RWPE2 (cell line): ENCODE measurements around the gene SPACA6.

ENCODE experiments used
- ATAC-seq: fragments of 200-7000 bp; cut with Tn5 transposase; 3 replicates; pipeline ENCODE4 v1.9.1; 2021; ENCODE audit warnings: low read depth
- DNase-seq: peaks from one replicate; pipeline ENCODE4 v3.0.0-alpha.2; 2020; ENCODE audit warnings: low spot score
- H3K27ac ChIP-seq: fragments of 450-650 bp; 2 replicates; pipeline ENCODE4 v1.5.1; 2017; ENCODE audit warnings: mild to moderate bottlenecking; ENCODE audit not compliant: poor library complexity, severe bottlenecking
- H3K27me3 ChIP-seq: fragments of 250-450 bp; sonication (Bioruptor Pico); 2 replicates; pipeline ENCODE4 v1.5.1; 2021; ENCODE audit warnings: mild to moderate bottlenecking, moderate library complexity; ENCODE audit not compliant: insufficient read depth, poor library complexity, severe bottlenecking
- H3K36me3 ChIP-seq: fragments of 250-450 bp; sonication (Bioruptor Pico); 2 replicates; pipeline ENCODE4 v1.5.1; 2020; ENCODE audit warnings: low read depth, mild to moderate bottlenecking, moderate library complexity
- H3K4me1 ChIP-seq: fragments of 250-450 bp; sonication (Bioruptor Pico); 2 replicates; pipeline ENCODE4 v1.5.1; 2021; ENCODE audit warnings: mild to moderate bottlenecking, moderate library complexity; ENCODE audit not compliant: insufficient read depth, poor library complexity, severe bottlenecking
- H3K4me3 ChIP-seq: fragments of 250-450 bp; sonication (Bioruptor Pico); 2 replicates; pipeline ENCODE4 v1.5.1; 2021; ENCODE audit warnings: mild to moderate bottlenecking, moderate library complexity; ENCODE audit not compliant: severe bottlenecking
- H3K9me3 ChIP-seq: fragments of 250-450 bp; sonication (Bioruptor Pico); 2 replicates; pipeline ENCODE4 v1.5.1; 2021; ENCODE audit warnings: mild to moderate bottlenecking, moderate library complexity; ENCODE audit not compliant: severe bottlenecking
- TF ChIP-seq, protein P1 (sequence below): fragments of 450-650 bp; IDR thresholded peaks from one replicate; pipeline ENCODE4 v1.5.1; 2017; ENCODE audit warnings: mild to moderate bottlenecking, moderate library complexity; ENCODE audit not compliant: poor library complexity, severe bottlenecking

The SPACA6 gene

DNA sequence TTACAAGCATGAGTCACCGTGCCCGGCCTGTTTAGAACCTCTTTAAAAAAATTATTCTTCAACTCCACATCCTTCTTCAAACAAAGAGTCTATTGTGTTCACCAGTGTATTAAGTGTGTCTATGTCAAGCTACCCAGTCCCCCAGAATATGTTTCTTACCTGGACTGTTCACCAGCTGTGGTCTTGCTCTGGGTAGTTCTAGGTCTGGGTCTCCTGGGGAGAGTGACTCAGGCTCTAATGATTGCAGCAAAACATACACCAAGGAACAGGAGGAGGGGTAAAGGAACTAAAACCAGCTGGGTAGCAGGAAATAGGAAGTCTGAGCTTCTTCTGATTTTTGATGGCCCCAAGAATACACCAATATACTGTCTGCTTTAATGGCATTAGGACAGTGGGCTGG is 58.5 kb downstream of the SPACA6 start, which contains the start of gene FPR1:
Gene FPR1, minus strand, starts transcription at position 224 of the 400 bp plus-strand sequence. CDS start 4,884 bp downstream, outside the sequence.
- no peak for DNase-seq
- Histone ChIP-seq H3K9me3 (no peaks in the 10 kb centered on the region), H3K4me1 (no peaks in the 10 kb centered on the region)

DNA sequence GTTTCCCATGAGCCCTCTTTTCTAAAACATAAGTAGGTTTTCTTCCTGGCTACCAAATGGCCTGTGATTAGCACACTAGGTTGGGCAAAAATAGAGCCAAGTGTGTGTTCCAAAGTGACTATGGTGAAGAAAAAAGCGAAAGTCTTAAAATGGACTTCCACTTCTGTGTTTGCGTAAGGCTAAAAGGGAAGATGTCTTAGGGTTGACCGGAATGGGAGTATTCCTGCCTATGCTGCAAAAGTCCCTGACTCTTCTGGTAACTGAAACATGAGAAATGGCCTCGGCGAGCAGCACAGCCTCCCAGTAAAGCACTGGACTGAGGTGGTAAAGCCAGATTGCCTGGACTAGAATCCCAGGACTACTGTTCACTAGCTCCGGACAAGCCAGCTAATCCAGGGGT is 61.0 kb downstream of the SPACA6 start:
- Histone ChIP-seq H3K4me3 (no peak overlapping the region), H3K36me3 (no peaks in the 10 kb centered on the region), H3K4me1 (no peaks in the 10 kb centered on the region), H3K27ac (no peak overlapping the region), H3K27me3 (no peaks in the 10 kb centered on the region), H3K9me3 (no peaks in the 10 kb centered on the region)
- TF ChIP-seq, protein P1, sequence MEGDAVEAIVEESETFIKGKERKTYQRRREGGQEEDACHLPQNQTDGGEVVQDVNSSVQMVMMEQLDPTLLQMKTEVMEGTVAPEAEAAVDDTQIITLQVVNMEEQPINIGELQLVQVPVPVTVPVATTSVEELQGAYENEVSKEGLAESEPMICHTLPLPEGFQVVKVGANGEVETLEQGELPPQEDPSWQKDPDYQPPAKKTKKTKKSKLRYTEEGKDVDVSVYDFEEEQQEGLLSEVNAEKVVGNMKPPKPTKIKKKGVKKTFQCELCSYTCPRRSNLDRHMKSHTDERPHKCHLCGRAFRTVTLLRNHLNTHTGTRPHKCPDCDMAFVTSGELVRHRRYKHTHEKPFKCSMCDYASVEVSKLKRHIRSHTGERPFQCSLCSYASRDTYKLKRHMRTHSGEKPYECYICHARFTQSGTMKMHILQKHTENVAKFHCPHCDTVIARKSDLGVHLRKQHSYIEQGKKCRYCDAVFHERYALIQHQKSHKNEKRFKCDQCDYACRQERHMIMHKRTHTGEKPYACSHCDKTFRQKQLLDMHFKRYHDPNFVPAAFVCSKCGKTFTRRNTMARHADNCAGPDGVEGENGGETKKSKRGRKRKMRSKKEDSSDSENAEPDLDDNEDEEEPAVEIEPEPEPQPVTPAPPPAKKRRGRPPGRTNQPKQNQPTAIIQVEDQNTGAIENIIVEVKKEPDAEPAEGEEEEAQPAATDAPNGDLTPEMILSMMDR = no peak
- DNase-seq = no peak
- no peak for ATAC-seq

More for the DNA sequence above, 58.5 kb downstream of the SPACA6 start, which contains the start of gene FPR1:
- Histone ChIP-seq H3K36me3 (no peaks in the 10 kb centered on the region), H3K27ac (no peak within 1 kb of the TSS), H3K4me3 (no peak within 1 kb of the TSS), H3K27me3 (no peaks in the 10 kb centered on the region)
- TF ChIP-seq, protein P1 = no peak
- ATAC-seq = peak; percentile 68

DNA sequence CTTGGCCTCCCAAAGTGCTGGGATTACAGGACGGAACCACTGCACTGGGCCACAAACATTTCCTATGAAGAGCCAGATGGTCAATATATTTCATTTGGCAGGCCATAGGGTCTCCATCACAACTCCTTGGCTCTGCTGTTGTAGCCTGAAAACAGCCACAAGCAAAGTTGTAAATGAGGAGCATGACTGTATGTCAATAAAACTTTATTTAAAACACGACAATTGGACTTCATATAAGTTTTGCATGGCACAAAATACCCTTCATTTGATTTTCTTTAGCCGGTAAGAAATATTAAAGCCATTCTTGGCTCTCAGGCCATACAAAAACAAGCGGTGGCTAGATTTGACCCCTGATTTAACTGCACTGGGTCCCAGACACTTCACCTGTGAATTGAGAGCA is 61.6 kb downstream of the SPACA6 start:
- Histone ChIP-seq H3K27me3 (no peaks in the 10 kb centered on the region), H3K4me1 (no peaks in the 10 kb centered on the region), H3K4me3 (no peak overlapping the region), H3K9me3 (no peaks in the 10 kb centered on the region), H3K36me3 (no peaks in the 10 kb centered on the region), H3K27ac (no peak overlapping the region)
- TF ChIP-seq, protein P1 = no peak
- ATAC-seq (no peak), DNase-seq (no peak)
